HG03159 (cell line): ENCODE results near the gene PDZD8.
A peak's percentile ranks its signal among the peaks of the same experiment; 100 is the strongest.
"Not testable (repeated sequence)": the region's sequence is repeated elsewhere in the genome, so short reads cannot be mapped to it uniquely, and the experiment has no call there.

Source experiments
- ATAC-seq: cut with Tn5 transposase; IDR thresholded peaks from one replicate; pipeline ENCODE4 v1.9.1; 2021; ENCODE audit warnings: mild to moderate bottlenecking, moderate library complexity; ENCODE audit not compliant: unreplicated experiment

PDZD8 gene

GRCh38 chr10:117239051-117239450, 136.2 kb downstream of the PDZD8 start:
- no peak for ATAC-seq

GRCh38 chr10:117237401-117237991, 137.7 kb downstream of the PDZD8 start:
- ATAC-seq = peak; percentile 80

GRCh38 chr10:117230107-117230506, 145.1 kb downstream of the PDZD8 start:
- ATAC-seq = not testable (repeated sequence)

GRCh38 chr10:117228210-117228609, 147.0 kb downstream of the PDZD8 start:
- ATAC-seq = no peak
